SK-N-SH treated with all-trans-retinoic acid at 6 μM for 48 hours (cell line): ENCODE results near the gene NOP53.
"Not testable (repeated sequence)": the region's sequence is repeated elsewhere in the genome, so short reads cannot be mapped to it uniquely, and the experiment has no call there.

Source experiments
- ATAC-seq: fragments of 200-7000 bp; cut with Tn5 transposase; 3 replicates; pipeline ENCODE4 v1.9.1; 2020; ENCODE audit warnings: mild to moderate bottlenecking, moderate library complexity
- ARNTL ChIP-seq: fragments of 450-650 bp; formaldehyde crosslinking; IDR thresholded peaks from 2 replicates; pipeline ENCODE4 v1.5.0; 2020; ENCODE audit warnings: low read depth, mild to moderate bottlenecking, moderate library complexity, borderline replicate concordance
- BACH2 ChIP-seq: fragments of 250-450 bp; sonication (Bioruptor Pico); IDR thresholded peaks from 2 replicates; pipeline ENCODE4 v1.9.0; 2021; ENCODE audit warnings: mild to moderate bottlenecking, borderline replicate concordance
- CSDC2 ChIP-seq: fragments of 250-450 bp; sonication (Bioruptor Pico); IDR thresholded peaks from 2 replicates; pipeline ENCODE4 v1.5.0; 2020; ENCODE audit warnings: mild to moderate bottlenecking, moderate library complexity
- ESRRG ChIP-seq: fragments of 250-450 bp; sonication (Bioruptor Pico); IDR thresholded peaks from 2 replicates; pipeline ENCODE4 v1.6.1; 2021; ENCODE audit warnings: mild to moderate bottlenecking
- GLIS3 ChIP-seq: fragments of 250-450 bp; sonication (Bioruptor Pico); IDR thresholded peaks from 2 replicates; pipeline ENCODE4 v1.5.0; 2020; ENCODE audit warnings: mild to moderate bottlenecking, moderate library complexity
- ISL1 ChIP-seq: fragments of 250-450 bp; sonication (Bioruptor Pico); IDR thresholded peaks from 2 replicates; pipeline ENCODE4 v2.1.2; 2022; ENCODE audit warnings: mild to moderate bottlenecking, moderate library complexity
- OSR1 ChIP-seq: fragments of 250-450 bp; sonication (Bioruptor Pico); IDR thresholded peaks from 2 replicates; pipeline ENCODE4 v1.8.0; 2022; ENCODE audit warnings: moderate library complexity, mild to moderate bottlenecking, inconsistent platforms
- PPARA ChIP-seq: fragments of 250-450 bp; sonication (Bioruptor Pico); IDR thresholded peaks from 2 replicates; pipeline ENCODE4 v1.5.0; 2020; ENCODE audit warnings: mild to moderate bottlenecking, borderline replicate concordance
- SNAI2 ChIP-seq: fragments of 250-450 bp; sonication (Bioruptor Pico); IDR thresholded peaks from 2 replicates; pipeline ENCODE4 v1.5.0; 2020; ENCODE audit warnings: mild to moderate bottlenecking, moderate library complexity
- TCF4 ChIP-seq: fragments of 250-450 bp; sonication (Bioruptor Pico); IDR thresholded peaks from 2 replicates; pipeline ENCODE4 v1.8.0; 2021; ENCODE audit warnings: mild to moderate bottlenecking, moderate library complexity, borderline replicate concordance
- TOX ChIP-seq: fragments of 250-450 bp; sonication (Bioruptor Pico); IDR thresholded peaks from 2 replicates; pipeline ENCODE4 v1.8.0; 2021; ENCODE audit warnings: mild to moderate bottlenecking, moderate library complexity, borderline replicate concordance
- ZC3H10 ChIP-seq: fragments of 250-450 bp; sonication (Bioruptor Pico); IDR thresholded peaks from 2 replicates; pipeline ENCODE4 v1.5.1; 2021; ENCODE audit warnings: mild to moderate bottlenecking, moderate library complexity
- ZFP3 ChIP-seq: fragments of 250-450 bp; sonication (Bioruptor Pico); IDR thresholded peaks from 2 replicates; pipeline ENCODE4 v1.5.0; 2020; ENCODE audit warnings: mild to moderate bottlenecking, moderate library complexity
- ZFP30 ChIP-seq: fragments of 450-650 bp; formaldehyde crosslinking; IDR thresholded peaks from 2 replicates; pipeline ENCODE4 v1.5.0; 2022; ENCODE audit warnings: mild to moderate bottlenecking, moderate library complexity
- ZNF565 ChIP-seq: fragments of 450-650 bp; formaldehyde crosslinking; conservative IDR thresholded peaks from 2 replicates; pipeline ENCODE4 v1.5.0; 2020; ENCODE audit warnings: low read depth, mild to moderate bottlenecking, moderate library complexity
- ZNF70 ChIP-seq: fragments of 450-650 bp; formaldehyde crosslinking; IDR thresholded peaks from 2 replicates; pipeline ENCODE4 v1.5.0; 2020; ENCODE audit warnings: mild to moderate bottlenecking, moderate library complexity
- TF ChIP-seq, protein P1 (sequence below): fragments of 250-450 bp; sonication (Bioruptor Pico); IDR thresholded peaks from 2 replicates; pipeline ENCODE4 v1.8.0; 2020; ENCODE audit warnings: mild to moderate bottlenecking, moderate library complexity, borderline replicate concordance
- TF ChIP-seq, protein P2 (sequence below): fragments of 250-450 bp; sonication (Bioruptor Pico); IDR thresholded peaks from 2 replicates; pipeline ENCODE4 v1.5.1; 2021; ENCODE audit warnings: mild to moderate bottlenecking, moderate library complexity
- TF ChIP-seq, protein P3 (sequence below): fragments of 250-450 bp; sonication (Bioruptor Pico); IDR thresholded peaks from 2 replicates; pipeline ENCODE4 v1.5.0; 2020; ENCODE audit warnings: mild to moderate bottlenecking, moderate library complexity

NOP53 gene

DNA sequence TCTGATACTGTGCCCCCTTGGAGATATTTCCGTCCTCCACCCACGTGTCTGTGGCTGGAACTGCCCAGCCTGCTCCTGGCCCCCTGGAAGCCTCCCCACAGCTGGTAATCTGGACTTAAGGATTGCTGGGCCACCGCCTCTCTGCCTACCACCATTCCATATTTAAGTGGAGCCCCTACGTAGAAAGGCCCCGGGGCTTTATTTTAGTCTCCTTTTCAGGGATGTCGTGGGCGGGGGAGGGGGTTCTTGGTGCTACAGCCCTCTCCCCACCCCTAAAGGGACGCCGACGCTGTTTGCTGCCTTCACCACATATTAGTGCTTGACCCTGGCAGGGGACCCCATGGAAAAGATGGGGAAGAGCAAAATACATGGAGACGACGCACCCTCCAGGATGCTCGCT, 2.7 kb upstream of the NOP53 start:
- no peak for ATAC-seq
- TF ChIP-seq, protein P1, sequence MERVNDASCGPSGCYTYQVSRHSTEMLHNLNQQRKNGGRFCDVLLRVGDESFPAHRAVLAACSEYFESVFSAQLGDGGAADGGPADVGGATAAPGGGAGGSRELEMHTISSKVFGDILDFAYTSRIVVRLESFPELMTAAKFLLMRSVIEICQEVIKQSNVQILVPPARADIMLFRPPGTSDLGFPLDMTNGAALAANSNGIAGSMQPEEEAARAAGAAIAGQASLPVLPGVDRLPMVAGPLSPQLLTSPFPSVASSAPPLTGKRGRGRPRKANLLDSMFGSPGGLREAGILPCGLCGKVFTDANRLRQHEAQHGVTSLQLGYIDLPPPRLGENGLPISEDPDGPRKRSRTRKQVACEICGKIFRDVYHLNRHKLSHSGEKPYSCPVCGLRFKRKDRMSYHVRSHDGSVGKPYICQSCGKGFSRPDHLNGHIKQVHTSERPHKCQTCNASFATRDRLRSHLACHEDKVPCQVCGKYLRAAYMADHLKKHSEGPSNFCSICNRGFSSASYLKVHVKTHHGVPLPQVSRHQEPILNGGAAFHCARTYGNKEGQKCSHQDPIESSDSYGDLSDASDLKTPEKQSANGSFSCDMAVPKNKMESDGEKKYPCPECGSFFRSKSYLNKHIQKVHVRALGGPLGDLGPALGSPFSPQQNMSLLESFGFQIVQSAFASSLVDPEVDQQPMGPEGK = no peak
- TF ChIP-seq ESRRG = no peak
- no peak for TF ChIP-seq GLIS3 (CRISPR knock-in tag)
- no peak for TF ChIP-seq SNAI2 (CRISPR knock-in tag)
- TF ChIP-seq TOX = no peak
- TF ChIP-seq, protein P2, sequence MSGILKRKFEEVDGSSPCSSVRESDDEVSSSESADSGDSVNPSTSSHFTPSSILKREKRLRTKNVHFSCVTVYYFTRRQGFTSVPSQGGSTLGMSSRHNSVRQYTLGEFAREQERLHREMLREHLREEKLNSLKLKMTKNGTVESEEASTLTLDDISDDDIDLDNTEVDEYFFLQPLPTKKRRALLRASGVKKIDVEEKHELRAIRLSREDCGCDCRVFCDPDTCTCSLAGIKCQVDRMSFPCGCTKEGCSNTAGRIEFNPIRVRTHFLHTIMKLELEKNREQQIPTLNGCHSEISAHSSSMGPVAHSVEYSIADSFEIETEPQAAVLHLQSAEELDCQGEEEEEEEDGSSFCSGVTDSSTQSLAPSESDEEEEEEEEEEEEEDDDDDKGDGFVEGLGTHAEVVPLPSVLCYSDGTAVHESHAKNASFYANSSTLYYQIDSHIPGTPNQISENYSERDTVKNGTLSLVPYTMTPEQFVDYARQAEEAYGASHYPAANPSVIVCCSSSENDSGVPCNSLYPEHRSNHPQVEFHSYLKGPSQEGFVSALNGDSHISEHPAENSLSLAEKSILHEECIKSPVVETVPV (CRISPR knock-in tag) = no peak
- no peak for TF ChIP-seq ISL1 (CRISPR knock-in tag)
- no peak for TF ChIP-seq TCF4 (CRISPR knock-in tag)
- no peak for TF ChIP-seq ZC3H10 (CRISPR knock-in tag)
- TF ChIP-seq BACH2 (CRISPR knock-in tag) = no peak

DNA sequence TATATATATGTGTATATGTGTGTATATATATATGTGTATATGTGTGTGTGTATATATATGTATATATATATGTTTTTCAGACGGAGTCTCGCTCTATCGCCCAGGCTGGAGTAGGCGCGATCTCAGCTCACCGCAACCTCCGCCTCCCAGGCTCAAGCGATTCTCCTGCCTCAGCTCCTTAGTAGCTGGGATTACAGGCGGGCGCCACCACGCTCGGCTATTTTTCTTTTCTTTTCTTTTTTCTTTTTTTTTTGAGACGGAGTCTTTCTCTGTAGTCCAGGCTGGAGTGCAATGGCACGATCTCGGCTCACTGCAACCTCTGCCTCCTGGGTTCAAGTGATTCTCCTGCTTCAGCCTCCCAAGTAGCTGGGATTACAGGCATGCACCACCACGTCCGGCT, 783 bp downstream of the NOP53 start:
- ATAC-seq = not testable (repeated sequence)

DNA sequence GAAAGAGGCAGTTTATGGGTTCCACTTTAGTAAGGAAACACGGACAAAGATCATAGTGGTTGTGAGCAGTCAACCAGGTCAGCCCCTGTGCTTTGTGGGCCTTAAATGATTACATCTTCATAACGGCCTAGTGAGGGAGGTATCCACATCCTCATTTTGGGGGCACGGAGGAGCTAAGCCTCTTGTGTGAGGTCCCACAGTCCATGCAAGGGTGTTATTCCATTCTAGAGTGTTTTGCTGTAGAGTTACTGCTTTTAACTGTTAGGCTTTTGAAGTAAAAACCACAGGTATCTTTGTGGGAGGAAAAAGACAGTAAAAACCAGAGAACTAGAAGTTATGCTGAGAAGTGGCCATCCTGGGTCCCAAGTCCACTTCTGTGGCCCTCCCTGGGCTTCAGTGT, 4.0 kb downstream of the NOP53 start:
- TF ChIP-seq ESRRG (no peak), PPARA (CRISPR knock-in tag) (no peak), ZNF70 (no peak), CSDC2 (no peak), GLIS3 (CRISPR knock-in tag) (no peak), TCF4 (CRISPR knock-in tag) (no peak), SNAI2 (CRISPR knock-in tag) (no peak), ARNTL (CRISPR knock-in tag) (no peak), OSR1 (CRISPR knock-in tag) (no peak), ZNF565 (no peak), TOX (no peak)
- TF ChIP-seq, protein P1 = no peak
- TF ChIP-seq, protein P3, sequence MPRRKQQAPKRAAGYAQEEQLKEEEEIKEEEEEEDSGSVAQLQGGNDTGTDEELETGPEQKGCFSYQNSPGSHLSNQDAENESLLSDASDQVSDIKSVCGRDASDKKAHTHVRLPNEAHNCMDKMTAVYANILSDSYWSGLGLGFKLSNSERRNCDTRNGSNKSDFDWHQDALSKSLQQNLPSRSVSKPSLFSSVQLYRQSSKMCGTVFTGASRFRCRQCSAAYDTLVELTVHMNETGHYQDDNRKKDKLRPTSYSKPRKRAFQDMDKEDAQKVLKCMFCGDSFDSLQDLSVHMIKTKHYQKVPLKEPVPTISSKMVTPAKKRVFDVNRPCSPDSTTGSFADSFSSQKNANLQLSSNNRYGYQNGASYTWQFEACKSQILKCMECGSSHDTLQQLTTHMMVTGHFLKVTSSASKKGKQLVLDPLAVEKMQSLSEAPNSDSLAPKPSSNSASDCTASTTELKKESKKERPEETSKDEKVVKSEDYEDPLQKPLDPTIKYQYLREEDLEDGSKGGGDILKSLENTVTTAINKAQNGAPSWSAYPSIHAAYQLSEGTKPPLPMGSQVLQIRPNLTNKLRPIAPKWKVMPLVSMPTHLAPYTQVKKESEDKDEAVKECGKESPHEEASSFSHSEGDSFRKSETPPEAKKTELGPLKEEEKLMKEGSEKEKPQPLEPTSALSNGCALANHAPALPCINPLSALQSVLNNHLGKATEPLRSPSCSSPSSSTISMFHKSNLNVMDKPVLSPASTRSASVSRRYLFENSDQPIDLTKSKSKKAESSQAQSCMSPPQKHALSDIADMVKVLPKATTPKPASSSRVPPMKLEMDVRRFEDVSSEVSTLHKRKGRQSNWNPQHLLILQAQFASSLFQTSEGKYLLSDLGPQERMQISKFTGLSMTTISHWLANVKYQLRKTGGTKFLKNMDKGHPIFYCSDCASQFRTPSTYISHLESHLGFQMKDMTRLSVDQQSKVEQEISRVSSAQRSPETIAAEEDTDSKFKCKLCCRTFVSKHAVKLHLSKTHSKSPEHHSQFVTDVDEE = no peak
- ATAC-seq = no peak

DNA sequence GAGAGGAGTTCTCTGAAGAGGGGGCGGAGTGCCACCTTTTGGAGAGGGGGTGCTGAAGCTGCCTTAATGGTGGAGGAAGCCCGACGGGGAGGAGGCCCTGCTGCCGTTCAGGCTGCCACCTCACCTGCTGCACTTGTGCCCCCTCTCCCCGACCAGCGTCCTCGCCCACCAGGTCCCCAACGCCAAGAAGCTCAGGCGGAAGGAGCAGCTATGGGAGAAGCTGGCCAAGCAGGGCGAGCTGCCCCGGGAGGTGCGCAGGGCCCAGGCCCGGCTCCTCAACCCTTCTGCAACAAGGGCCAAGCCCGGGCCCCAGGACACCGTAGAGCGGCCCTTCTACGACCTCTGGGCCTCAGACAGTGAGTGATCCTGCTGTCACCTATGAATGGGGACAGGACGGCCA, 5.4 kb downstream of the NOP53 start:
- no peak for ATAC-seq
- TF ChIP-seq ZFP3 (CRISPR knock-in tag) = no peak
- TF ChIP-seq CSDC2 = no peak
- TF ChIP-seq PPARA (CRISPR knock-in tag) = no peak
- TF ChIP-seq GLIS3 (CRISPR knock-in tag) = no peak
- no peak for TF ChIP-seq ZNF565
- no peak for TF ChIP-seq BACH2 (CRISPR knock-in tag)
- TF ChIP-seq ISL1 (CRISPR knock-in tag) = no peak
- TF ChIP-seq ZFP30 (CRISPR knock-in tag) = no peak
- TF ChIP-seq TOX = no peak
- TF ChIP-seq, protein P3 = no peak
